Epithelial cell of proximal tubule (primary cell): ENCODE measurements around the gene PDE3A. TPM values are rescaled to one million over a fixed set of nuclear protein-coding genes. Genes with fewer than 3 reads are reported as not detected.

Experiments used
- DNase-seq: peaks from one replicate; pipeline ENCODE4 v3.0.0-alpha.2; 2011; ENCODE audit warnings: low read depth
- H3K4me3 ChIP-seq: 2 replicates; pipeline ENCODE4 v1.5.1; 2011; ENCODE audit warnings: low read depth, mild to moderate bottlenecking, low read length
- total RNA-seq: library from RNA; depleted of rRNA; stranded (reverse); fragments of >200 nt; gene quantifications from 2 replicates; pipeline ENCODE4 v1.2.3, GENCODE V29; 2015
- TF ChIP-seq, protein P1 (sequence below): conservative IDR thresholded peaks from 2 replicates; pipeline ENCODE4 v1.5.1; 2012; ENCODE audit warnings: low read depth, mild to moderate bottlenecking, low read length

PDE3A gene
- total RNA-seq, 1 donor from 2014 or later, result 1.6 TPM

DNA sequence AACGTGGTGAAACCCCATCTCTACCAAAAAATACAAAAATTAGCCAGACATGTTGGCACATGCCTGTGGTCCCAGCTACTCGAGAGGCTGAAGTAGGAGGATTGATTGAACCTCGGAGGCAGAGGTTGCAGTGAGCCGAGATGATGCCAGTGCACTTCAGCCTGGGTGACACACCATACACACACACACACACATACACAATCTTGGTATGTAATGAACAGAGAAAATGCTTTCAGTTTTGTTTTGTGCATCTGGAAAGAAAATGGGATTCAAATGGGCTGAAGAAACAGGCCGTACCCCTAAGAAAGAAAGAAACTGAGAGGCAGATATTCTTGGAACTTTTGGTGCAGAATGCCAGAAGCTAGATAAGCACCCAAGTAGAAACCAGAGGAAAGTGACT is 107.2 kb downstream of the PDE3A start:
- TF ChIP-seq, protein P1, sequence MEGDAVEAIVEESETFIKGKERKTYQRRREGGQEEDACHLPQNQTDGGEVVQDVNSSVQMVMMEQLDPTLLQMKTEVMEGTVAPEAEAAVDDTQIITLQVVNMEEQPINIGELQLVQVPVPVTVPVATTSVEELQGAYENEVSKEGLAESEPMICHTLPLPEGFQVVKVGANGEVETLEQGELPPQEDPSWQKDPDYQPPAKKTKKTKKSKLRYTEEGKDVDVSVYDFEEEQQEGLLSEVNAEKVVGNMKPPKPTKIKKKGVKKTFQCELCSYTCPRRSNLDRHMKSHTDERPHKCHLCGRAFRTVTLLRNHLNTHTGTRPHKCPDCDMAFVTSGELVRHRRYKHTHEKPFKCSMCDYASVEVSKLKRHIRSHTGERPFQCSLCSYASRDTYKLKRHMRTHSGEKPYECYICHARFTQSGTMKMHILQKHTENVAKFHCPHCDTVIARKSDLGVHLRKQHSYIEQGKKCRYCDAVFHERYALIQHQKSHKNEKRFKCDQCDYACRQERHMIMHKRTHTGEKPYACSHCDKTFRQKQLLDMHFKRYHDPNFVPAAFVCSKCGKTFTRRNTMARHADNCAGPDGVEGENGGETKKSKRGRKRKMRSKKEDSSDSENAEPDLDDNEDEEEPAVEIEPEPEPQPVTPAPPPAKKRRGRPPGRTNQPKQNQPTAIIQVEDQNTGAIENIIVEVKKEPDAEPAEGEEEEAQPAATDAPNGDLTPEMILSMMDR, result no peak
- no peak overlapping the region for H3K4me3 ChIP-seq
- no peak for DNase-seq

DNA sequence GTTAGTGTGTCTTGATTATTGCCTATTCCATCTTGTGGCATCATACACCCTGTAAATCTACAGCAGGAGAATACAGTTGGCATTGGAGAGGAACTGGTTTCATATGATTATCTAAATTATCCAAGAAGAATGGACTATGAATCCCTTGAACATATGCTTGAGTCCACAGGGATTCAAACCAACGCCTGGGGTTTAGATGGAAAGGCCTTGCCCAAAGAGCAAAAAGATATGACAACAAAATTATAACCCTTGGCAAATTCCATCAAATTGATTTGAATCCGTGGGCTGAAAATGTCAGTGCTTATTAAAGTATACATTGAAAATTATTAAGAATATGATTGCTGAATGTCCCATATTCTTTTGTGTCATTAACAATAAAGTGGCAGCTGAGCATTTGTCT is 108.2 kb downstream of the PDE3A start:
- TF ChIP-seq, protein P1, result no peak
- no peak for DNase-seq
- H3K4me3 ChIP-seq, result no peak overlapping the region

DNA sequence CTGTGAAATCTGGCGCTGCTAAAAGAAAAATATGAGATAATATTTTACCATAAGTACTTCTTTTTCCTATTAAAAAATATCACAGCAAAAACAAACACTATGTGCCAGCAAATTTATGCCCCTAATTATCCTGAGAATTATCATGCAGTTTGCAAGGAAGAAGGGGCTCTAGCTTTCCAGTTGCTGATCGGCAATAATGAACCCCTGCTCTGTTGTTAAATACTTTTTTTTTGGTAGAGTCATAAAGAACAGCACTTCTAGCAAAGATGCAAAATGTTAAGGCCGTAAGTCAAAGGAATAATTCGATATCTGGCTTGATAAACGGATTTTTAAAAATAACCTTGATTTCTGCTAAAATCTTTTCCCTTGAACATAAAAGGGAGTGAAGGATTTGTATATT is 108.9 kb downstream of the PDE3A start:
- H3K4me3 ChIP-seq, result no peak overlapping the region
- TF ChIP-seq, protein P1, result no peak
- no peak for DNase-seq

DNA sequence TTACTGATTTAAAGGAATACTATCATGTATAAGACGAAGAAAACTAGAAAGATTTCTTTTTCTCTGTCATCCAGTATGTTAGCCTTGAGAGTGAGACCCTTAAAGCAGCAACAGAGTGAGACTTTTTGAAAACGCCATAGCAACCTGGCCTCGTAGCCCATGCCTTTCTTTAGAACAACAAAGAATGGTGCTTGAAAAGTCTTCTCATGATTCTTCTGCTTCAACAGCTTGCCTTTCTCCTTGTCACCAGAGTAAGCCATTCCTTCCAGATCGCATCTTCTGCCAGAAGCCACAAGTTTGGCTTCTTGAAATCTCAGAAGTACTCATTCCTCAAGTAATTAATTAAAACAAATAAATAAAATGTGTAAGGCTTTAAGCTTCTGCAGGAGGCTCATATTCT is 109.3 kb downstream of the PDE3A start:
- no peak overlapping the region for H3K4me3 ChIP-seq
- TF ChIP-seq, protein P1, result no peak
- no peak for DNase-seq

DNA sequence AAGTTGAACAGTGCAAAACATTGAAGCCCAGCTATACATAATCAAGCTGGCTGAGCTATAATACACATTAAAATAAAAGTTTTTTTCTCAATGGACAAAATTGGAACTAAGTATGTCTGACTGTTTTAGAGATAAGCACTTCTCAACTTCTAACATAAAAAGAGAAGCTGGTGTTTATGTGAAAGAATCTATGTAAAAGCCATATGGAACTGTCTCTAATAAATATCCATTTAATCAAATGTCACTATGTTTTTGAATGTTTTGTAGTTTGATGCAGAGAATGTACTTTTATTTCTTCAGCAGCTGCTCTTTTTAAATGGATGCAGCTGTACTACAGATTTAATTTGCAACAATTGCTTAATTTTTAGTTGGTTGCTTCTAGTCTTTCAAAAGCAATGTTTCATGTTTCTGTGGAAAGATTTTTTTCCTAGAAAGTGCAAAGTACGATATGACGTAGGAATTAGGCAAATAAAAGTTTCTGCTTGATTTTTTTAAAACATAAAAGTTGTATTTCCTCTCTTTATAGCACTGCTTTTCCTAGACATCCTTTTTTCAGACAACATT is 114.2 kb downstream of the PDE3A start:
- TF ChIP-seq, protein P1, result no peak
- H3K4me3 ChIP-seq, result no peak overlapping the region
- no peak for DNase-seq

DNA sequence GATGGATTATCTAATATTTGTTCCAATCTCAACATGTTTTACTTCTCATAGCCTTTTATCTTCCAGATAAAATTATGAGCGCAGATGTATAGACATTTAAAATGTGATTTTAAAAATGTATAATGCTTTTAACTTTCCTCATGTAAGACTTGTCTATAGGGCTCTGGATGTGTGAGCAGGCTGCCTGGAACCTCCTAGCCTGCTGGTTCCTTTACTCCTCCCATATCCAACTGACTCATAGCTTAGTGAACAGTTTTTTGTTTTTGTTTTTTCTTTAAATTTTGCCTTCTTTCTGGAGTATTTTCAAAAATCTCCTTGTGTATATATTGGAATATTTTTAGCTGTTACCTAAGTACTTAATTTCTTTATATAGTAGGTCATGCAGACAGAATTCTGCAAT is 115.4 kb downstream of the PDE3A start:
- TF ChIP-seq, protein P1, result no peak
- no peak overlapping the region for H3K4me3 ChIP-seq
- no peak for DNase-seq

DNA sequence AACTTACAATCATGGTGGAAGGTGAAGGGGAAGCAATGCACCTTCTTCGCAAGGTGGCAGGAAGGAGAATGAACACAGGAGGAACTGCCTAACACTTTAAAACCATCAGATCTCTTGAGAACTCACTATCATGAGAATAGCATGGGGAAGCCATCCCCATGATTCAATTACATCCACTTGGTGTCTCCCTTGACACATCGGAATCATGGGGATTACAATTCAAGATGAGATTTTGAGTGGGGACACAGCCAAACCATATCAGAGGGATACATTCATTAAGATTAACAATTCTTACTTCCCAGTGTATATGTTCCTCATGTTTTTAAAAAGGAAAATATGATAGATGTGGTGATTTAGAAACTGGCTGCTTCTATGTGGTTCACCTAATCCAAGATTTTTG is 117.9 kb downstream of the PDE3A start:
- TF ChIP-seq, protein P1, result peak; percentile 34
- H3K4me3 ChIP-seq, result no peak overlapping the region
- DNase-seq, result no peak
